IMR-90 (cell line): ENCODE measurements around the gene SMAD4. TPM values are rescaled to one million over a fixed set of nuclear protein-coding genes. Genes with fewer than 3 reads are reported as not detected.
A peak's percentile ranks its signal among the peaks of the same experiment; 100 is the strongest.

Experiments used
- ATAC-seq: fragments of 200-7000 bp; cut with Tn5 transposase; 2 replicates; pipeline ENCODE4 v1.9.1; 2020; ENCODE audit warnings: low read depth, mild to moderate bottlenecking, moderate library complexity
- BruUV-seq: library from RNA; stranded (reverse); fragments of 400-500 nt; replicated peaks from 2 replicates; lab custom pipeline; 2021; lab: Mats Ljungman, UMichigan
- CTCF ChIA-PET: fragments of 300-600 bp; formaldehyde crosslinking; extraction: SDS; loops from one replicate; lab custom pipeline; 2021; ENCODE audit warnings: antibody characterized with exemption; lab: Yijun Ruan, JAX
- POLR2A ChIA-PET: fragments of 300-600 bp; sonication (Branson Sonifier 250); formaldehyde crosslinking; loops from one replicate; lab custom pipeline; 2022; ENCODE audit warnings: antibody characterized with exemption; ENCODE audit not compliant: unreplicated experiment; lab: Charles Lee
- DNase-seq: peaks from one replicate; pipeline ENCODE4 v3.0.0; 2013
- H2AFZ ChIP-seq: replicated peaks from 2 replicates; pipeline ENCODE3; 2013; ENCODE audit warnings: low read length, mild to moderate bottlenecking; ENCODE audit not compliant: poor library complexity
- H2AK5ac ChIP-seq: 2 replicates; pipeline ENCODE4 v1.6.1; 2013; ENCODE audit warnings: low read depth, low read length, inconsistent platforms
- H2AK9ac ChIP-seq: replicated peaks from 2 replicates; pipeline ENCODE3; 2013; ENCODE audit warnings: mild to moderate bottlenecking, low read depth, low read length, moderate library complexity; ENCODE audit not compliant: poor library complexity
- H2BK120ac ChIP-seq: 2 replicates; pipeline ENCODE4 v1.6.1; 2013; ENCODE audit warnings: low read depth, low read length, inconsistent platforms
- H2BK15ac ChIP-seq: 3 replicates; pipeline ENCODE4 v1.6.1; 2013; ENCODE audit warnings: low read depth, low read length, inconsistent platforms
- H2BK20ac ChIP-seq: 2 replicates; pipeline ENCODE4 v1.6.1; 2013; ENCODE audit warnings: low read depth, mild to moderate bottlenecking, inconsistent platforms, low read length, moderate library complexity
- H2BK5ac ChIP-seq: 2 replicates; pipeline ENCODE4 v1.6.1; 2013; ENCODE audit warnings: mild to moderate bottlenecking, low read depth, low read length, inconsistent platforms; ENCODE audit not compliant: poor library complexity, severe bottlenecking
- H3K14ac ChIP-seq: replicated peaks from 2 replicates; pipeline ENCODE4 v1.6.1; 2013; ENCODE audit warnings: low read depth, low read length, inconsistent platforms
- H3K18ac ChIP-seq: 2 replicates; pipeline ENCODE4 v1.6.1; 2013; ENCODE audit warnings: low read depth, low read length, control low read depth
- H3K23ac ChIP-seq: 2 replicates; pipeline ENCODE4 v1.6.1; 2013; ENCODE audit warnings: low read depth, low read length, inconsistent platforms
- H3K27ac ChIP-seq: 2 replicates; pipeline ENCODE4 v1.5.1; 2013; ENCODE audit warnings: mild to moderate bottlenecking, control low read depth, low read length; ENCODE audit not compliant: insufficient read depth
- H3K27me3 ChIP-seq: 2 replicates; pipeline ENCODE4 v1.6.1; 2013; ENCODE audit warnings: low read length; ENCODE audit not compliant: control insufficient read depth, insufficient read depth
- H3K36me3 ChIP-seq: 2 replicates; pipeline ENCODE4 v1.6.1; 2013; ENCODE audit warnings: low read length, mixed read lengths; ENCODE audit not compliant: control insufficient read depth, insufficient read depth
- H3K4ac ChIP-seq: 2 replicates; pipeline ENCODE4 v1.6.1; 2013; ENCODE audit warnings: low read depth, low read length, inconsistent platforms
- H3K4me1 ChIP-seq: 2 replicates; pipeline ENCODE4 v1.6.1; 2013; ENCODE audit warnings: low read length, mixed read lengths; ENCODE audit not compliant: control insufficient read depth, insufficient read depth
- H3K4me2 ChIP-seq: 2 replicates; pipeline ENCODE4 v1.6.1; 2013; ENCODE audit warnings: low read depth, mild to moderate bottlenecking, control low read depth, low read length, moderate library complexity
- H3K4me3 ChIP-seq: 2 replicates; pipeline ENCODE4 v1.5.1; 2013; ENCODE audit warnings: low read depth, mild to moderate bottlenecking, control low read depth, low read length, moderate library complexity; ENCODE audit not compliant: insufficient read depth
- H3K56ac ChIP-seq: 2 replicates; pipeline ENCODE4 v1.6.1; 2013; ENCODE audit warnings: low read length, inconsistent platforms; ENCODE audit not compliant: insufficient read depth; ENCODE audit errors: extremely low read depth
- H3K79me1 ChIP-seq, 2 experiments: 2 replicates each; pipeline ENCODE4 v1.6.1; 2013; ENCODE audit warnings: low read length in 2 of 2, inconsistent platforms in 1 of 2, low read depth in 1 of 2
- H3K9ac ChIP-seq: 2 replicates; pipeline ENCODE4 v1.6.1; 2013; ENCODE audit warnings: low read depth, low read length, control low read depth
- H3K9me1 ChIP-seq: 2 replicates; pipeline ENCODE4 v1.6.1; 2013; ENCODE audit warnings: low read length, inconsistent platforms; ENCODE audit not compliant: insufficient read depth
- H3K9me3 ChIP-seq: 2 replicates; pipeline ENCODE4 v1.6.1; 2013; ENCODE audit warnings: low read length; ENCODE audit not compliant: control insufficient read depth, insufficient read depth
- H4K20me1 ChIP-seq: 2 replicates; pipeline ENCODE4 v1.6.1; 2013; ENCODE audit warnings: low read length, inconsistent platforms; ENCODE audit not compliant: insufficient read depth
- H4K5ac ChIP-seq: 2 replicates; pipeline ENCODE4 v1.6.1; 2013; ENCODE audit warnings: mild to moderate bottlenecking, low read depth, low read length, control low read depth
- H4K8ac ChIP-seq, 2 experiments: 2 replicates each; pipeline ENCODE4 v1.6.1; 2013; ENCODE audit warnings: low read depth in 2 of 2, low read length in 2 of 2, control low read depth in 1 of 2, inconsistent platforms in 1 of 2
- H4K91ac ChIP-seq: 2 replicates; pipeline ENCODE4 v1.6.1; 2013; ENCODE audit warnings: low read depth, low read length, inconsistent platforms; ENCODE audit not compliant: insufficient read depth
- MAZ ChIP-seq: IDR thresholded peaks from 2 replicates; pipeline ENCODE4 v1.6.1; 2012; ENCODE audit warnings: low read depth, mild to moderate bottlenecking, low read length, improper control_type of control experiment, moderate library complexity, borderline replicate concordance
- NFE2L2 ChIP-seq: fragments of 150-350 bp; IDR thresholded peaks from 2 replicates; pipeline ENCODE4 v1.6.1; 2016; ENCODE audit warnings: low read depth, mild to moderate bottlenecking, low read length
- POLR2A ChIP-seq: IDR thresholded peaks from 2 replicates; pipeline ENCODE4 v1.6.1; 2012; ENCODE audit warnings: mild to moderate bottlenecking, low read depth, low read length
- RCOR1 ChIP-seq: IDR thresholded peaks from 2 replicates; pipeline ENCODE4 v1.6.1; 2012; ENCODE audit warnings: mild to moderate bottlenecking, low read length, improper control_type of control experiment; ENCODE audit not compliant: insufficient replicate concordance
- WGBS, 2 experiments: methylation state at CpG; one replicate each; pipeline versions ENCODE4 v1.1.5 to v1.1.7; 2013; ENCODE audit warnings: missing lambda C conversion rate in 2 of 2; ENCODE audit not compliant: insufficient read length in 1 of 2; ENCODE audit errors: extremely low coverage in 2 of 2; 5-methylcytosine and 5-hydroxymethylcytosine counted together
- dilution Hi-C: fragments of 300-500 bp; cut with HindIII; formaldehyde crosslinking; loops from one replicate; pipeline ENCODE4 v1.14.3; 2018; ENCODE audit warnings: low sequenced_read_pairs; ENCODE audit not compliant: unreplicated experiment
- in situ Hi-C: fragments of 300-500 bp; cut with MboI; formaldehyde crosslinking; loops from 3 replicates; pipeline ENCODE4 v1.14.3; 2019; ENCODE audit warnings: low sequenced_read_pairs, inconsistent platforms, mixed read lengths
- intact Hi-C: fragments of 100-400 bp; cut with micrococcal nuclease; formaldehyde crosslinking; loops from 2 replicates; pipeline ENCODE4 v1.10.0; 2022
- polyA plus RNA-seq, 3 experiments: library from polyadenylated mRNA; depleted of rRNA; stranded (reverse); fragments of >200 nt; gene quantifications; 2 replicates each; pipeline ENCODE4 v1.2.3, GENCODE V29; 2012; ENCODE audit warnings: low replicate concordance in 1 of 3
- total RNA-seq: library from RNA; depleted of rRNA; stranded (reverse); fragments of >200 nt; gene quantifications from 2 replicates; pipeline ENCODE4 v1.2.3, GENCODE V29; 2012
- TF ChIP-seq, protein P1 (sequence below): fragments of 150-350 bp; IDR thresholded peaks from 2 replicates; pipeline ENCODE4 v1.6.1; 2016; ENCODE audit warnings: low read depth, mild to moderate bottlenecking, low read length, moderate library complexity, borderline replicate concordance

Gene SMAD4
- total and polyA plus RNA-seq, 2 of the 4 experiments (the other 2 are of a cell fraction) = 57.6 to 145 TPM

DNA sequence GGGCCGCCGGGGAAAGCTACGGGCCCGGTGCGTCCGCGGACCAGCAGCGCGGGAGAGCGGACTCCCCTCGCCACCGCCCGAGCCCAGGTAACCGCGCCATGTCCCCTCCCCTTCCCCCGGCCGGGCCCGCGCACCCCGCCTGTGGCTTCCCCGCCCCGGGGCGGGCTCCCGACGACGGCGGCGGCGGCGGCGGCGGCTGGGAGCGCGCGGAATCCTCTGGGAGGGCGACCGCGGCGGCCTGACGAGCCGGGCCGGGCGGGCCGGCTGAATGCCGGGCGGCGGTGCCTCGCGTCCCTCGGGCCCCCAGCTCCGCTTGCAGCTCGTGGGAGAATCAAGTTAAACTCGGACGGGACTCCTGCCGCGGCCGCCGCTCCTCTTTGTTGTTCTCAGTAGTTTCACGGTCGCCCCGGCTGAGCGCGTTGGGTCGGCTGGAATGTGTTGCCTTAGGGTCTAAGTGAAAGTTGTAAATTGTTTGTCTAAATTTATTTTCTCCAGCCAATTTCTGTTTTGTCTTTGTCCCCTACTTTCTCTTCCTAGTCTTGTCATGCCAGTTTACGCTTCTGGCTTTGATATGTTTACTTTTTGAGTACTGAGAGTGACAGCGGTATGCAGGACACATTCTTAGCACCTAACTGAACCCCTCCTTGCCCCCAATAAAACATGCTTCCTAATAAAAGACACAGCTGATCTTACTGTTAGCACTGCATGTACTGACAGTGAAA is 685 bp downstream of the SMAD4 start:
- H2BK15ac ChIP-seq = no peak overlapping the region
- no peak overlapping the region for H2BK20ac ChIP-seq
- peak overlapping the region in 1 of 2 experiments; percentile 85; a peak in 1 of 4 replicates for H4K8ac ChIP-seq
- peaks cover 46% of the 10 kb centered on the region for H4K20me1 ChIP-seq
- peak overlapping the region; percentile 95 for H3K4me2 ChIP-seq
- DNase-seq = peak; percentile 26
- TF ChIP-seq MAZ = peak; percentile 56; the same call in 1 of the 2 replicates
- no peak for TF ChIP-seq RCOR1
- TF ChIP-seq POLR2A = no peak
- no peak for TF ChIP-seq NFE2L2
- TF ChIP-seq, protein P1, sequence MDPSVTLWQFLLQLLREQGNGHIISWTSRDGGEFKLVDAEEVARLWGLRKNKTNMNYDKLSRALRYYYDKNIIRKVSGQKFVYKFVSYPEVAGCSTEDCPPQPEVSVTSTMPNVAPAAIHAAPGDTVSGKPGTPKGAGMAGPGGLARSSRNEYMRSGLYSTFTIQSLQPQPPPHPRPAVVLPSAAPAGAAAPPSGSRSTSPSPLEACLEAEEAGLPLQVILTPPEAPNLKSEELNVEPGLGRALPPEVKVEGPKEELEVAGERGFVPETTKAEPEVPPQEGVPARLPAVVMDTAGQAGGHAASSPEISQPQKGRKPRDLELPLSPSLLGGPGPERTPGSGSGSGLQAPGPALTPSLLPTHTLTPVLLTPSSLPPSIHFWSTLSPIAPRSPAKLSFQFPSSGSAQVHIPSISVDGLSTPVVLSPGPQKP = no peak
- no peak overlapping the region for H4K91ac ChIP-seq
- H3K4ac ChIP-seq = peak overlapping the region; percentile 11; the same call in 1 of the 2 replicates
- H2BK120ac ChIP-seq = no peak overlapping the region
- H2AK9ac ChIP-seq = peak overlapping the region; percentile 97
- in situ Hi-C loops (loop anchor here (25.0 kb wide), 1 partner anchor 743 kb away; the partner anchor contains the start of genes CXXC1 and MBD1), intact Hi-C loops (loop anchor here (2.0 to 5.0 kb wide), 4 partner anchors 62 to 213 kb away; partner anchors contain the start of genes ELAC1, ME2 and MEX3C), dilution Hi-C loops (no loop called here)
- H3K27me3 ChIP-seq = no peaks in the 10 kb centered on the region
- H3K4me1 ChIP-seq = peaks cover 8% of the 10 kb centered on the region
- H3K4me3 ChIP-seq = peak overlapping the region; percentile 78
- peak overlapping the region; percentile 94 for H2BK5ac ChIP-seq
- peak; percentile 75 for ATAC-seq
- no TSS peak for BruUV-seq
- peak overlapping the region; percentile 97 for H2AFZ ChIP-seq
- H3K56ac ChIP-seq = peak overlapping the region; percentile 8; the same call in 1 of the 2 replicates
- no peak overlapping the region for H2AK5ac ChIP-seq
- H3K27ac ChIP-seq = peak overlapping the region; percentile 62
- peaks cover 29 to 51% of the 10 kb centered on the region in 2 experiments for H3K79me1 ChIP-seq
- POLR2A ChIA-PET = no interaction called here
- H3K36me3 ChIP-seq = peaks cover 5% of the 10 kb centered on the region
- H3K9me1 ChIP-seq = peaks cover 11% of the 10 kb centered on the region
- CTCF ChIA-PET = interaction anchor here (1.1 kb wide), 1 partner anchor 21 kb away, joined by 3 read pairs; no protein-coding TSS in a partner anchor
- H4K5ac ChIP-seq = no peak overlapping the region
- no peaks in the 10 kb centered on the region for H3K9me3 ChIP-seq
- peak overlapping the region; percentile 83 for H3K9ac ChIP-seq
- no CpG with 5 or more reads among the region's 66 CpGs for WGBS, 2 experiments
- H3K23ac ChIP-seq = peak overlapping the region; percentile 83
- H3K14ac ChIP-seq = peak overlapping the region; percentile 55
- H3K18ac ChIP-seq = no peak overlapping the region
